Body of pancreas (tissue), 4 donors: Measurements from ENCODE around the gene GLG1.

Experiments used
- CTCF ChIP-seq, 7 experiments: fragments of 450-650 bp in 4 of 7; fragments of 200-600 bp in 3 of 7; sonication (generic) in 3 of 7; IDR thresholded peaks; one replicate each; pipeline ENCODE4 v1.5.1; 2016 to 2019; ENCODE audit warnings: antibody characterized with exemption in 7 of 7
- POLR2A ChIP-seq, 3 donors: fragments of 450-650 bp; IDR thresholded peaks; one replicate each; pipeline ENCODE4 v1.6.1; 2016; ENCODE audit warnings: antibody characterized with exemption in 3 of 3, mild to moderate bottlenecking in 2 of 3

GRCh38 chr16:74617206-74617788 lies 10.4 kb upstream of the GLG1 start:
- TF ChIP-seq POLR2A (IDR thresholded peaks at IDR 0.05): no peak
- no peak for TF ChIP-seq CTCF (IDR thresholded peaks at IDR 0.05)
